ENCODE results near the gene FGF9.

FGF9 gene

GRCh38 chr13:21670883-21671619 lies at the start of gene FGF9:
Gene FGF9 (plus strand): TSS chr13:21671073. CDS start chr13:21671913, 840 bp downstream.
- peak in 1 of 2 donors; percentile 69 for DNase-seq (ENCODE audit: extremely low read depth in 1 of 2, low read depth in 1 of 2)

GRCh38 chr13:21625366-21625765 lies 45.5 kb upstream of the FGF9 start:
- no peak for DNase-seq (ENCODE audit: extremely low read depth in 1 of 2, low read depth in 1 of 2)

- DNase-seq (ENCODE audit: extremely low read depth in 1 of 2, low read depth in 1 of 2): no peak
These were observed 38.7 kb upstream of the FGF9 start for GRCh38 chr13:21632196-21632595.

- no peak for DNase-seq (ENCODE audit: extremely low read depth in 1 of 2, low read depth in 1 of 2)
These were observed 34.2 kb upstream of the FGF9 start for GRCh38 chr13:21636656-21637055.

GRCh38 chr13:21637296-21637695 lies 33.6 kb upstream of the FGF9 start:
- peak in 1 of 2 donors; percentile 6 for DNase-seq (ENCODE audit: extremely low read depth in 1 of 2, low read depth in 1 of 2)

- DNase-seq (ENCODE audit: extremely low read depth in 1 of 2, low read depth in 1 of 2): no peak
These were observed 32.3 kb upstream of the FGF9 start for GRCh38 chr13:21638319-21639282.

GRCh38 chr13:21639561-21639960 lies 31.3 kb upstream of the FGF9 start:
- no peak for DNase-seq (ENCODE audit: extremely low read depth in 1 of 2, low read depth in 1 of 2)

- DNase-seq (ENCODE audit: extremely low read depth in 1 of 2, low read depth in 1 of 2): no peak
These were observed 29.2 kb upstream of the FGF9 start for GRCh38 chr13:21641629-21642028.

- DNase-seq (ENCODE audit: extremely low read depth in 1 of 2, low read depth in 1 of 2): no peak
These were observed 13.3 kb upstream of the FGF9 start for GRCh38 chr13:21657538-21657937.

GRCh38 chr13:21659087-21659486 lies 11.8 kb upstream of the FGF9 start:
- no peak for DNase-seq (ENCODE audit: extremely low read depth in 1 of 2, low read depth in 1 of 2)

- no peak for DNase-seq (ENCODE audit: extremely low read depth in 1 of 2, low read depth in 1 of 2)
These were observed 9.6 kb upstream of the FGF9 start for GRCh38 chr13:21661097-21661909.

- DNase-seq (ENCODE audit: extremely low read depth in 1 of 2, low read depth in 1 of 2): no peak
These were observed 7.7 kb upstream of the FGF9 start for GRCh38 chr13:21663197-21663596.

- no peak for DNase-seq (ENCODE audit: extremely low read depth in 1 of 2, low read depth in 1 of 2)
These were observed 2.1 kb upstream of the FGF9 start for GRCh38 chr13:21668732-21669275.

- peak in 1 of 2 donors; percentile 50 for DNase-seq (ENCODE audit: extremely low read depth in 1 of 2, low read depth in 1 of 2)
These were observed 629 bp upstream of the FGF9 start for GRCh38 chr13:21670006-21670882.

GRCh38 chr13:21671620-21672286 lies 880 bp downstream of the FGF9 start:
- no peak for DNase-seq (ENCODE audit: extremely low read depth in 1 of 2, low read depth in 1 of 2)

GRCh38 chr13:21672287-21672680 lies 1.4 kb downstream of the FGF9 start:
- no peak for DNase-seq (ENCODE audit: extremely low read depth in 1 of 2, low read depth in 1 of 2)

GRCh38 chr13:21672796-21673538 lies 2.1 kb downstream of the FGF9 start:
- no peak for DNase-seq (ENCODE audit: extremely low read depth in 1 of 2, low read depth in 1 of 2)

- no peak for DNase-seq (ENCODE audit: extremely low read depth in 1 of 2, low read depth in 1 of 2)
These were observed 2.6 kb downstream of the FGF9 start for GRCh38 chr13:21673539-21673788.

Measured in activated CD8-positive, alpha-beta memory T cell treated with anti-CD3 and anti-CD28 coated beads for 1 hour (primary cell).